Stomach (tissue), 4 donors: ENCODE data around the gene CBLL1.

Experiments
- CTCF ChIP-seq, 7 experiments: fragments of 450-650 bp in 4 of 7; fragments of 200-600 bp in 3 of 7; sonication (generic) in 3 of 7; IDR thresholded peaks; one replicate each; pipeline ENCODE4 v1.5.1; 2016 to 2019; ENCODE audit warnings: antibody characterized with exemption in 7 of 7, control low read depth in 2 of 7, mild to moderate bottlenecking in 1 of 7
- POLR2A ChIP-seq, 4 donors: fragments of 450-650 bp; IDR thresholded peaks; one replicate each; pipeline ENCODE4 v1.6.1; 2016; ENCODE audit warnings: antibody characterized with exemption in 4 of 4, control low read depth in 2 of 4, mild to moderate bottlenecking in 1 of 4, moderate library complexity in 1 of 4

- TF ChIP-seq POLR2A (IDR thresholded peaks at IDR 0.05) (no peak), CTCF (IDR thresholded peaks at IDR 0.05) (no peak)
Measured at GRCh38 chr7:107783648-107784047, 39.7 kb downstream of the CBLL1 start.
